Keratinocyte (primary cell): Measurements from ENCODE around the gene DNAH10. TPM values are rescaled to one million over a fixed set of nuclear protein-coding genes. Genes with fewer than 3 reads are reported as not detected.

Source experiments
- DNase-seq: peaks from one replicate; pipeline ENCODE4 v3.0.0-alpha.2; 2011; ENCODE audit warnings: low read depth, missing footprints, low spot score
- FAIRE-seq: peaks from 2 replicates; lab custom pipeline; 2011; peaks lifted over from hg19 to GRCh38; lab: Jason Lieb, UNC
- H2AFZ ChIP-seq: 2 replicates; pipeline ENCODE4 v1.6.0; 2012; ENCODE audit warnings: low read length, control low read depth, inconsistent platforms; ENCODE audit not compliant: control insufficient read depth
- H3K27ac ChIP-seq: 2 replicates; pipeline ENCODE4 v1.5.1; 2011; ENCODE audit warnings: low read length; ENCODE audit not compliant: control insufficient read depth, insufficient read depth
- H3K27me3 ChIP-seq: 3 replicates; pipeline ENCODE4 v1.6.0; 2011; ENCODE audit warnings: low read length; ENCODE audit not compliant: control insufficient read depth, insufficient read depth; ENCODE audit errors: extremely low read depth
- H3K36me3 ChIP-seq, 2 experiments: 2 replicates in 1 of 2; 3 replicates in 1 of 2; pipeline ENCODE4 v1.5.1; 2011; ENCODE audit warnings: low read length in 2 of 2, mild to moderate bottlenecking in 1 of 2; ENCODE audit not compliant: control insufficient read depth in 2 of 2, insufficient read depth in 2 of 2; ENCODE audit errors: extremely low read depth in 1 of 2
- H3K4me1 ChIP-seq: 3 replicates; pipeline ENCODE4 v1.5.1; 2011; ENCODE audit warnings: low read length; ENCODE audit not compliant: control insufficient read depth, insufficient read depth; ENCODE audit errors: extremely low read depth
- H3K4me2 ChIP-seq: 3 replicates; pipeline ENCODE4 v1.6.0; 2011; ENCODE audit warnings: low read depth, low read length; ENCODE audit not compliant: control insufficient read depth, insufficient read depth; ENCODE audit errors: extremely low read depth
- H3K4me3 ChIP-seq, 3 experiments: fragments of 200-600 bp in 1 of 3; sonication (generic) in 1 of 3; 2 replicates in 2 of 3; 3 replicates in 1 of 3; pipeline ENCODE4 v1.5.1; 2011 to 2016; ENCODE audit warnings: low read length in 3 of 3, mild to moderate bottlenecking in 3 of 3, control low read depth in 2 of 3, inconsistent platforms in 1 of 3, low read depth in 1 of 3, mixed read lengths in 1 of 3, mixed run types in 1 of 3, moderate library complexity in 1 of 3; ENCODE audit not compliant: control insufficient read depth in 2 of 3, insufficient read depth in 2 of 3; ENCODE audit errors: extremely low read depth in 1 of 3
- H3K79me2 ChIP-seq: 2 replicates; pipeline ENCODE4 v1.6.0; 2012; ENCODE audit warnings: low read length; ENCODE audit not compliant: control insufficient read depth, insufficient read depth
- H3K9ac ChIP-seq: 3 replicates; pipeline ENCODE4 v1.6.0; 2011; ENCODE audit warnings: low read length; ENCODE audit not compliant: control insufficient read depth, insufficient read depth; ENCODE audit errors: extremely low read depth
- H3K9me1 ChIP-seq: 3 replicates; pipeline ENCODE4 v1.6.0; 2011; ENCODE audit warnings: low read length; ENCODE audit not compliant: control insufficient read depth, insufficient read depth; ENCODE audit errors: extremely low read depth
- H3K9me3 ChIP-seq: 2 replicates; pipeline ENCODE4 v1.5.1; 2012; ENCODE audit warnings: low read depth, low read length; ENCODE audit not compliant: control insufficient read depth
- H4K20me1 ChIP-seq: 3 replicates; pipeline ENCODE4 v1.6.0; 2011; ENCODE audit warnings: low read length; ENCODE audit not compliant: control insufficient read depth, insufficient read depth; ENCODE audit errors: extremely low read depth
- EZH2 ChIP-seq: IDR thresholded peaks from one replicate; pipeline ENCODE4 v1.6.1; 2012; ENCODE audit warnings: inconsistent platforms, mild to moderate bottlenecking, low read length, moderate library complexity
- dilution Hi-C: fragments of 300-500 bp; cut with MboI; formaldehyde crosslinking; loops from one replicate; pipeline ENCODE4 v1.7.0; 2020; ENCODE audit warnings: low sequenced_read_pairs; ENCODE audit not compliant: extremely low pct_ligation_motif_present
- polyA plus RNA-seq, 5 experiments: library from polyadenylated mRNA; depleted of rRNA in 3 of 5; stranded (reverse) in 3 of 5; stranded (forward) in 1 of 5; unstranded in 1 of 5; fragments of >200 nt; gene quantifications; 1 replicate in 1 of 5; 2 replicates in 3 of 5; 3 replicates in 1 of 5; pipeline versions ENCODE4 v1.2.1 to v1.2.3, GENCODE V29; 2011 to 2012; ENCODE audit warnings: missing spikeins in 2 of 5, low read depth in 1 of 5, low replicate concordance in 1 of 5
- TF ChIP-seq, protein P1 (sequence below), 3 experiments: IDR thresholded peaks in 1 of 3; conservative IDR thresholded peaks in 1 of 3; optimal IDR thresholded peaks in 1 of 3; 2 replicates in 2 of 3; 3 replicates in 1 of 3; pipeline versions ENCODE3 to v1.5.1; 2011; ENCODE audit warnings: low read length in 3 of 3, mild to moderate bottlenecking in 3 of 3, moderate library complexity in 2 of 3, control low read depth in 1 of 3, inconsistent platforms in 1 of 3; ENCODE audit not compliant: insufficient read depth in 2 of 3; ENCODE audit errors: extremely low read depth in 1 of 3

Gene DNAH10
- polyA plus RNA-seq, 1 donor (not counting 4 experiments of a cell fraction or from before 2014, with no cell fraction given) = 0.08 TPM

DNA sequence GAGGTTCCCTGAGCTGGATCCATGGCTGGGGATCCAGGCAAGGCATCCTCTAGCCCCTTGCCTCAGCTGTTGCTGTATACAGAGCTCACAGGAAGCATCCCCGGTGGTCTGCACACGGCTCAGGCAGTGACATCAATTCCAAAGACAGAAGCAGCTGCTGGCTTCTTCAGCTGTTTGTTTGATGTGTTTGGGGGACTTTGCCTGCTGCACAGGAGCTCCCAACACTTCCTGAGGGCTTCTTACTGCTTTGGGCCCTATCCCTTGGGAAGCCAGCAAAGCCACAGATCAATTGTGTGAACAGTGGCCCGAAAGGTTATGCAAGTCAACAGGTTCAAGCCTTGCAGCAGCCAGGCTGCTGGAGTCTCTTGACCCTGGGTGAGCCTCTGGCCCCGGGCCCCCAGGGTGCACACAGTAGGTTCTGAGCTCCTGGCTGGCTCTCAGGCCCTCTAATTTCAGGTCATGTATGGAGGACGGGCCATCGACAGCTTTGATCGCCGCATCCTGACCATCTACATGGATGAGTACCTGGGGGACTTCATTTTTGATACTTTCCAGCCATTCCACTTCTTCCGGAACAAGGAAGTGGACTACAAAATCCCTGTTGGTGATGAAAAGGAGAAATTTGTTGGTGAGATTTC is 168.0 kb downstream of the DNAH10 start:
- Histone ChIP-seq H4K20me1 (no peaks in the 10 kb centered on the region), H3K9ac (no peak overlapping the region), H3K27ac (no peak overlapping the region), H3K79me2 (no peaks in the 10 kb centered on the region), H3K4me3 (no peak overlapping the region), H3K9me3 (no peaks in the 10 kb centered on the region), H3K9me1 (no peaks in the 10 kb centered on the region), H3K27me3 (peaks cover 21% of the 10 kb centered on the region), H2AFZ (no peak overlapping the region), H3K36me3 (no peaks in the 10 kb centered on the region), H3K4me1 (no peaks in the 10 kb centered on the region), H3K4me2 (no peak overlapping the region)
- TF ChIP-seq, protein P1, sequence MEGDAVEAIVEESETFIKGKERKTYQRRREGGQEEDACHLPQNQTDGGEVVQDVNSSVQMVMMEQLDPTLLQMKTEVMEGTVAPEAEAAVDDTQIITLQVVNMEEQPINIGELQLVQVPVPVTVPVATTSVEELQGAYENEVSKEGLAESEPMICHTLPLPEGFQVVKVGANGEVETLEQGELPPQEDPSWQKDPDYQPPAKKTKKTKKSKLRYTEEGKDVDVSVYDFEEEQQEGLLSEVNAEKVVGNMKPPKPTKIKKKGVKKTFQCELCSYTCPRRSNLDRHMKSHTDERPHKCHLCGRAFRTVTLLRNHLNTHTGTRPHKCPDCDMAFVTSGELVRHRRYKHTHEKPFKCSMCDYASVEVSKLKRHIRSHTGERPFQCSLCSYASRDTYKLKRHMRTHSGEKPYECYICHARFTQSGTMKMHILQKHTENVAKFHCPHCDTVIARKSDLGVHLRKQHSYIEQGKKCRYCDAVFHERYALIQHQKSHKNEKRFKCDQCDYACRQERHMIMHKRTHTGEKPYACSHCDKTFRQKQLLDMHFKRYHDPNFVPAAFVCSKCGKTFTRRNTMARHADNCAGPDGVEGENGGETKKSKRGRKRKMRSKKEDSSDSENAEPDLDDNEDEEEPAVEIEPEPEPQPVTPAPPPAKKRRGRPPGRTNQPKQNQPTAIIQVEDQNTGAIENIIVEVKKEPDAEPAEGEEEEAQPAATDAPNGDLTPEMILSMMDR (optimal IDR thresholded peaks at IDR 0.05 in 1 of 3, IDR thresholded peaks at IDR 0.05 in 1 of 3, conservative IDR thresholded peaks at IDR 0.05 in 1 of 3; ENCODE audit: extremely low read depth in 1 of 3, insufficient read depth in 2 of 3, low read length in 3 of 3) = no peak
- TF ChIP-seq EZH2 = no peak
- dilution Hi-C loops = no loop called here
- FAIRE-seq (no peak), DNase-seq (no peak)

- no peak overlapping the region for H3K9ac ChIP-seq
- H3K9me1 ChIP-seq = no peaks in the 10 kb centered on the region
- no peak overlapping the region for H3K27ac ChIP-seq
- no peaks in the 10 kb centered on the region for H3K4me1 ChIP-seq
- no peak overlapping the region for H2AFZ ChIP-seq
- FAIRE-seq (no peak), DNase-seq (no peak)
- H4K20me1 ChIP-seq = no peaks in the 10 kb centered on the region
- TF ChIP-seq, protein P1 (optimal IDR thresholded peaks at IDR 0.05 in 1 of 3, IDR thresholded peaks at IDR 0.05 in 1 of 3, conservative IDR thresholded peaks at IDR 0.05 in 1 of 3; ENCODE audit: extremely low read depth in 1 of 3, insufficient read depth in 2 of 3, low read length in 3 of 3) = peak in 1 of 3 experiments; percentile 2
- TF ChIP-seq EZH2 = no peak
- H3K4me2 ChIP-seq = no peak overlapping the region
- H3K27me3 ChIP-seq = peaks cover 21% of the 10 kb centered on the region
- no peak overlapping the region for H3K4me3 ChIP-seq
- no peaks in the 10 kb centered on the region for H3K9me3 ChIP-seq
- dilution Hi-C loops = no loop called here
- no peaks in the 10 kb centered on the region for H3K79me2 ChIP-seq
- no peaks in the 10 kb centered on the region for H3K36me3 ChIP-seq
Measured at GRCh38 chr12:123931686-123932321, 169.7 kb downstream of the DNAH10 start.
